Stimulated activated CD4-positive, alpha-beta T cell treated with anti-CD3 and anti-CD28 coated beads, Interleukin-12 subunit alpha, Interleukin-12 subunit beta, amount 100 ng/mL, for 48 hours (primary cell): ENCODE results near the gene TEX29.

Experiments used
- DNase-seq, 3 donors: peaks; one replicate each; pipeline ENCODE4 v3.0.0-alpha.2; 2020; ENCODE audit warnings: low read depth in 2 of 3, low spot score in 1 of 3

TEX29 gene

GRCh38 chr13:111390522-111391270, 70.3 kb downstream of the TEX29 start:
- no peak for DNase-seq

- no peak for DNase-seq
Measured at GRCh38 chr13:111392486-111392885, 72.0 kb downstream of the TEX29 start.

- DNase-seq = no peak
Measured at GRCh38 chr13:111393221-111393790, 72.9 kb downstream of the TEX29 start.
